ENCODE measurements around the gene MET. TPM values are rescaled to one million over a fixed set of nuclear protein-coding genes. Genes with fewer than 3 reads are reported as not detected.
A peak's percentile ranks its signal among the peaks of the same experiment; 100 is the strongest.

MET gene
- total RNA-seq, 1 donor from 2014 or later, result 55.4 TPM

DNA sequence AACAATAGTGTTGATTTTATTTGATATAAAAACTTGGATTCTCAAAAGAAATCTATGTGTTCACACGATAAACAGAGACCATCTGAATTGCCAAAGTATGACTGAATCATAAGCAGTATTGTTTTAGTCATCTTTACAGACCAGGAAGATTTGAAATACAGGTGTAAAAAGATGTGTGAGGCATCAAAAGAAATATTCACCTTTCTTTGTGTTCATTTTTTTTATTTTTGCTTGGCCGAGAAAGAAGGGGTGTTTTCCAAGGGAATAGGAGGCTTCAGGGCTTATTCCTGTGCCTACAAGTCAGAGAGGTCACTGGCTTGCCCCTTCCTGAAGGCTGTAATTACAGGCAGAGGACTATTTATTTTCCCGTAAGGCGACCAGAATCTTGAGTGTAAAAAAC lies 37.3 kb downstream of the MET start:
- Mint-ChIP-seq H3K27me3 (ENCODE audit: unreplicated experiment) (no peaks in the 10 kb centered on the region), H3K27ac (ENCODE audit: unreplicated experiment) (peak overlapping the region; percentile 70), H3K36me3 (ENCODE audit: unreplicated experiment) (peaks cover 12% of the 10 kb centered on the region), H3K4me3 (ENCODE audit: unreplicated experiment) (no peak overlapping the region), H3K4me1 (ENCODE audit: unreplicated experiment) (peaks cover 83% of the 10 kb centered on the region), H3K9me3 (ENCODE audit: unreplicated experiment) (no peaks in the 10 kb centered on the region)
- TF ChIP-seq, protein P1, sequence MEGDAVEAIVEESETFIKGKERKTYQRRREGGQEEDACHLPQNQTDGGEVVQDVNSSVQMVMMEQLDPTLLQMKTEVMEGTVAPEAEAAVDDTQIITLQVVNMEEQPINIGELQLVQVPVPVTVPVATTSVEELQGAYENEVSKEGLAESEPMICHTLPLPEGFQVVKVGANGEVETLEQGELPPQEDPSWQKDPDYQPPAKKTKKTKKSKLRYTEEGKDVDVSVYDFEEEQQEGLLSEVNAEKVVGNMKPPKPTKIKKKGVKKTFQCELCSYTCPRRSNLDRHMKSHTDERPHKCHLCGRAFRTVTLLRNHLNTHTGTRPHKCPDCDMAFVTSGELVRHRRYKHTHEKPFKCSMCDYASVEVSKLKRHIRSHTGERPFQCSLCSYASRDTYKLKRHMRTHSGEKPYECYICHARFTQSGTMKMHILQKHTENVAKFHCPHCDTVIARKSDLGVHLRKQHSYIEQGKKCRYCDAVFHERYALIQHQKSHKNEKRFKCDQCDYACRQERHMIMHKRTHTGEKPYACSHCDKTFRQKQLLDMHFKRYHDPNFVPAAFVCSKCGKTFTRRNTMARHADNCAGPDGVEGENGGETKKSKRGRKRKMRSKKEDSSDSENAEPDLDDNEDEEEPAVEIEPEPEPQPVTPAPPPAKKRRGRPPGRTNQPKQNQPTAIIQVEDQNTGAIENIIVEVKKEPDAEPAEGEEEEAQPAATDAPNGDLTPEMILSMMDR (IDR thresholded peaks at IDR 0.05), result no peak
- no peak for DNase-seq (ENCODE audit: extremely low spot score, unreplicated experiment)

DNA sequence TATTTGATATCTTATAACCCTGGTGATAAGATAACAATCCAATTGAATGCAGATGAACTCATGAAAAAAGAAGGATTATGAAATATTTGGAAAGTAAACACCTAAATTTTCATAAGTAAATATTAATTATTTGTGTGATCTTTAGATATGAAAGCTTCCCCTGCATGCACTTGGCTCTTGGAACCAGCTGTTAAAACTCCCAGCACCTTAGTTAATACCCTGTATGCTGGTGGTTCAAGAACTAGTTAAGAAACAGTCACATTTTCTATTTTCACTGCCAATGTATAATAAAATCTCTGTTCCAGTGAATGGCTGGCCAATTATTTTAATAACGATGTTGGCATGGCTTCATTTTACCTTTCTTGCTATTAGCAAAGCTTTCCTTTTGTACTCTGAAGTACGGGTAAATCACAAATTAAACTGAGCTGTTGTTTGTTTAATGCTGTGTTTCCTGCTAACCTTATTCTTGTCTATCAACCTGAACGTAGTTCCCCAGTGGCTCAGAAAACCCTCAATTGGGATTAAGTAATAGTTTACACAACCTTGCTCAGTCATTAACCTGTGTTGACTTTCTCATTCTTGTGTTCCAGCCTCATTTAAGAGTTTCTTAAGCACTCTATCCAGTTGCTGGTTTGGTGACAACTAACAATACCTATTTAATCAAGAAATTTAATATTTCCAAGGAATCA lies 38.9 kb downstream of the MET start:
- H3K4me1 Mint-ChIP-seq (ENCODE audit: unreplicated experiment), result peaks cover 78% of the 10 kb centered on the region
- H3K9me3 Mint-ChIP-seq (ENCODE audit: unreplicated experiment), result no peaks in the 10 kb centered on the region
- DNase-seq (ENCODE audit: extremely low spot score, unreplicated experiment), result no peak
- no peak overlapping the region for H3K27ac Mint-ChIP-seq (ENCODE audit: unreplicated experiment)
- H3K4me3 Mint-ChIP-seq (ENCODE audit: unreplicated experiment), result no peak overlapping the region
- peaks cover 12% of the 10 kb centered on the region for H3K36me3 Mint-ChIP-seq (ENCODE audit: unreplicated experiment)
- H3K27me3 Mint-ChIP-seq (ENCODE audit: unreplicated experiment), result no peaks in the 10 kb centered on the region
- TF ChIP-seq, protein P1 (IDR thresholded peaks at IDR 0.05), result no peak

DNA sequence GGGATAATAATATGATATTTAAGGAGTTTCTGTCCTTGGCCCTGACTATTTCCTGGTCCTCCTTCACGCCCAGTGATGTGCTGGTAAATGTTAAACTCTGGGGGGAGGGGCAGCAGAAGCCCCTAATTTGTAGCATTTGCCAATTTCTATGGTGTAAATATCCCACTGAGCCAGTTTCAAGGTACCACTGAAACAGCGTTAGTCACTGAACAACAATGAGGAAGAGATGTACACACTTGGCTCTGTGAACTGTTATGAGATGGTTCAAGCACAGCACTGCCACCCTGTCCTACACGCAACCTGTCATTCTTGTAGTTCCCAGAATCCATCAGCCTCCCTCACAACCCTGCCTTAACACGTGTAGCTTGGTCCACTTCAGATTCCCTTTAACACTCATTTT lies 39.8 kb downstream of the MET start:
- peaks cover 12% of the 10 kb centered on the region for H3K36me3 Mint-ChIP-seq (ENCODE audit: unreplicated experiment)
- TF ChIP-seq, protein P1 (IDR thresholded peaks at IDR 0.05), result no peak
- no peaks in the 10 kb centered on the region for H3K27me3 Mint-ChIP-seq (ENCODE audit: unreplicated experiment)
- no peak for DNase-seq (ENCODE audit: extremely low spot score, unreplicated experiment)
- peaks cover 78% of the 10 kb centered on the region for H3K4me1 Mint-ChIP-seq (ENCODE audit: unreplicated experiment)
- H3K27ac Mint-ChIP-seq (ENCODE audit: unreplicated experiment), result no peak overlapping the region
- no peaks in the 10 kb centered on the region for H3K9me3 Mint-ChIP-seq (ENCODE audit: unreplicated experiment)
- H3K4me3 Mint-ChIP-seq (ENCODE audit: unreplicated experiment), result no peak overlapping the region

DNA sequence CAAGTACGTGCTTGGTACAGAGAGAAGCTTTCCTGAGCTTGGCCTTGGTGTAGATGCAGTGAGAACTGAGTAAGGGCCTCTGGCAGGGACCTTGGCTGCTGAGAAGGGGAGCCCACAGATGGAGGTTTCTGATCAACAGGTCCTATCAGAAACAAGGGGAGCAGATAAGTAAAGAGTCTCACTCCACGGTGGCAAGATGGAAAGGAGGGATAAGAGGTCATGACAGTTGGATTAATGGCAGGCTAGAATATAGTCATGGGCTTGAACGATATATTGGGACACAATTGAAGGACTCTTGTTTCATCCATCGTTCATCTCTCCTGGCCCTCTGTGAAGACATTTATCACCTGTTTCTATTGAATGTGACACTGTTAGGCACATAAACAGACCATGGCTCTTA lies 41.5 kb downstream of the MET start:
- Mint-ChIP-seq H3K4me3 (ENCODE audit: unreplicated experiment) (no peak overlapping the region), H3K27me3 (ENCODE audit: unreplicated experiment) (no peaks in the 10 kb centered on the region), H3K27ac (ENCODE audit: unreplicated experiment) (peak overlapping the region; percentile 67), H3K36me3 (ENCODE audit: unreplicated experiment) (peaks cover 12% of the 10 kb centered on the region), H3K4me1 (ENCODE audit: unreplicated experiment) (peaks cover 68% of the 10 kb centered on the region), H3K9me3 (ENCODE audit: unreplicated experiment) (no peaks in the 10 kb centered on the region)
- DNase-seq (ENCODE audit: extremely low spot score, unreplicated experiment), result no peak
- TF ChIP-seq, protein P1 (IDR thresholded peaks at IDR 0.05), result no peak

DNA sequence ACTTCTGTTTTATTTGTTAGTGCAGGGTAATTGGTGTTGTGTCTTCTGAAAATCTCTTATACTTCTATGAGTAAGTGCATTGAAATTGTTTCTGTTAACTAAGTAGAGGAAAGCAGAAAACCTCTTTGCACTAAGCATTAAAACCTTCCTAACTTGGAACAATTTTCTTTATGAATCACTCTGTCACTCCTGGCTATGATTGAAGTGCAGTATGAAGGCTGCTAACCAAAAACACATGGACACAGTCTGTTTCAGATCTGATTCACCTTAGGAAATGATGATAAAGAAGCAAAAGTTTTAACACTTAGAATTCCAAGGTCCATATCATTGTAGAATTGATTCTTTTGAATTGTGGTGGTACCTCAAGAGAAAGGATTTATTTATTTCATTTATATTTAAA lies 41.9 kb downstream of the MET start:
- peaks cover 64% of the 10 kb centered on the region for H3K4me1 Mint-ChIP-seq (ENCODE audit: unreplicated experiment)
- H3K27me3 Mint-ChIP-seq (ENCODE audit: unreplicated experiment), result no peaks in the 10 kb centered on the region
- no peak overlapping the region for H3K4me3 Mint-ChIP-seq (ENCODE audit: unreplicated experiment)
- TF ChIP-seq, protein P1 (IDR thresholded peaks at IDR 0.05), result no peak
- peak overlapping the region; percentile 62 for H3K27ac Mint-ChIP-seq (ENCODE audit: unreplicated experiment)
- DNase-seq (ENCODE audit: extremely low spot score, unreplicated experiment), result no peak
- H3K36me3 Mint-ChIP-seq (ENCODE audit: unreplicated experiment), result peaks cover 12% of the 10 kb centered on the region
- no peaks in the 10 kb centered on the region for H3K9me3 Mint-ChIP-seq (ENCODE audit: unreplicated experiment)

Measured in osteocyte (in vitro differentiated cells).